Measurements from ENCODE around the gene FAM131C.

FAM131C gene

GRCh38 chr1:16009030-16009460 is 64.4 kb downstream of the FAM131C start:
- H3K4me1 ChIP-seq (ENCODE audit: control insufficient read depth in 2 of 2, insufficient read depth in 1 of 2, low read depth in 1 of 2, low read length in 2 of 2), result peaks cover 2% of the 10 kb centered on the region in 2 donors
- H3K27me3 ChIP-seq (ENCODE audit: control insufficient read depth in 3 of 3, insufficient read depth in 3 of 3, low read depth in 1 of 3, low read length in 3 of 3), result peaks cover 0 to 30% (median 20%) of the 10 kb centered on the region in 3 experiments
- H3K9me3 ChIP-seq (replicated peaks in 1 of 2; ENCODE audit: control insufficient read depth in 2 of 2, insufficient read depth in 1 of 2, low read depth in 1 of 2, low read length in 2 of 2), result no peaks in the 10 kb centered on the region
- no peak overlapping the region for H3K27ac ChIP-seq (replicated peaks; ENCODE audit: low read length)
- DNase-seq (ENCODE audit: low spot score), result peak; percentile 86
- no peak overlapping the region for H3K4ac ChIP-seq (ENCODE audit: low read length)
- H3K18ac ChIP-seq (ENCODE audit: low read length), result no peak overlapping the region
- H4K8ac ChIP-seq (ENCODE audit: low read depth, low read length), result no peak overlapping the region
- H2AFZ ChIP-seq (ENCODE audit: low read length), result no peak overlapping the region
- no peak overlapping the region for H2BK12ac ChIP-seq (ENCODE audit: low read length)
- H3K36me3 ChIP-seq (replicated peaks in 1 of 2; ENCODE audit: control insufficient read depth in 2 of 2, insufficient read depth in 2 of 2, low read length in 2 of 2), result no peaks in the 10 kb centered on the region
- no peak overlapping the region for H2BK15ac ChIP-seq (ENCODE audit: low read length)
- H3K79me1 ChIP-seq (ENCODE audit: low read depth, low read length), result no peaks in the 10 kb centered on the region
- no peak overlapping the region for H3K14ac ChIP-seq (ENCODE audit: low read length)
- no peak overlapping the region for H4K91ac ChIP-seq (ENCODE audit: low read depth, low read length, poor library complexity)
- no CpG with 5 or more reads among the region's 4 CpGs for WGBS, 2 donors (ENCODE audit: extremely low coverage in 2 of 2, insufficient read length in 2 of 2, insufficient replicate concordance in 1 of 2)
- no peak overlapping the region for H3K4me2 ChIP-seq (ENCODE audit: insufficient read depth, low read length, poor library complexity, severe bottlenecking)
- no peak overlapping the region for H3K4me3 ChIP-seq (ENCODE audit: low read length in 2 of 2)
- no peak overlapping the region for H3K9ac ChIP-seq (ENCODE audit: low read depth, low read length, poor library complexity)
- H3K23ac ChIP-seq (ENCODE audit: low read depth, low read length, poor library complexity), result no peak overlapping the region
- H2BK120ac ChIP-seq (ENCODE audit: low read depth, low read length), result no peak overlapping the region
- H2BK5ac ChIP-seq (ENCODE audit: low read length), result no peak overlapping the region
- H2AK5ac ChIP-seq (ENCODE audit: low read depth, low read length), result no peak overlapping the region

Data from neuronal stem cell (in vitro differentiated cells).